Fibroblast of upper back skin (primary cell): ENCODE measurements around the gene DLST.
A peak's percentile ranks its signal among the peaks of the same experiment; 100 is the strongest.

ENCODE experiments used
- DNase-seq: peaks from one replicate; pipeline ENCODE4 v3.0.0-alpha.2; 2013

DLST gene

DNA sequence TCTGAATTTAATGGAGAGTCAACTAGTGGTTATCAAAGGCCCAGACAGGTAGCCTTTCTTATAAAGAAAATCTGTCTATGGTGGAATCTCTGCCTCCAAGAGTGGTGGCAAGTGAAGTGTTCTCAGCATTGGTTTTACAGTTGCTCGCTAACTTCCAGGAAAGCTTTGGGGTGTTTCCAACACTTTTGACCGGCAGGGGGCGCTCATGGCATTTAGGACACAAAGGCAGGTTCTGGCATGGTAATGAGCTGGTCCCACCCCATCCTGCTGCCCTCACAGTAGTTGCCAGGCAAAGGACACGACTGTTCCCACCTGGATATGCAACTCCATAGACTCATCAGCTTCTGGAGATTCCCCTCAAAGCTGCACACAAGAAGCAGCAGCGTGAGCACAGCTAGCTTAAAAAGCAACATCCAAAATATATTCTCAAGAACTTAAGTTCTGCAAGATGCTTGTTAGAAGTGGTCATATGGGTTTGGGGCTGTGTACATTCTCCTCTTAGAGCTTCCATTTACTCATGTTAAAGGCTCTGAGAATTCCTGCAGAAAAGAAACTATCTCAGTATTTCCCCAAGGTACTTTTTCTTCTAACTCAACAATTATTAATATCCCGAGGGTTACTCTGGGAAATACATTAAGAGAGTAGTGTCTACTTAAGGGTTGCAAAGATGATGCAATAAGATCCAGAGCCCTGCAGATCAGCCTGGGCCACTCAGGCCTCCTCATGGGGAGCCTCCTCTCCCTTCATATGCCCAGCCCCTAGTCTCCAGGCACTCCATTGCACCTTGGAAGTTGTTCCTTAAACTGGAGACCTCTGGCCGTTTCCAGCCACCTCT lies 20.6 kb upstream of the DLST start:
- DNase-seq = peak; percentile 88

DNA sequence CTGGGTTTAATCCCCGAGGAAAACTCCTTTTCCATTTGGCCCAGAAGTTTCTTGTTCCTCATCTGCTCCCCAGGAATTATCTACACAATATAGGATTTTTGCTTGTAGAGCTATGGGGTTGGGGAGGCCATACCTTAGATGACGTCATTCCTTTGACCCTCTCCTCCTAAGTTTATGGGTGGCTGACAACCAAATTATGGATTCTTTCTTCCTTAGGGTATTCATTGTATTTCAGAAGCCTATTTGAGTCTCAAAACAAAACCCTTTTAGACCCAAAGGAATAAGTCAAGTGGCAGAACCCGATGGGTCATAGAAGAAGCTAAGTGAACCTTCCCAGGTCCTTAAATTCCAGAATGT lies 20.0 kb upstream of the DLST start:
- DNase-seq = no peak

DNA sequence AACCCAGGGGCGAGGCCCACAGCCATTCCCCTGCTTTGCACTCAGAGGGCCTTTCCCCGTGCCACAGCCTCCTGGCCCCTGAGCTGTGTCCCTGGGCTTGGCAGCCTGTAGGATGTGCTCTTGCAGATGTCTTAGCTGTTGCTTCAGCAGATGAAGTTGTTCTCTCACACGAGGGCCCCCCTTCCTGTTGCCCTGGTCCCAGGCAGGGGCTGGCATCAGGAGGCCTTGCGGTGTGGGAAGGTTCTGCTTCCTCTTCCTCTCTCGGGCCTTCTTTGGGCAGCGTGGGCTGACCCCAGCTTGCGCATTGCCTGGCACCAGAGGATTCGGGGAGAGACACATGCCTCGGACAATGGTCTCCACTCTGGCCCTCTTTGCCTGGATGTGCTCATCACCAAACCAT lies 18.4 kb upstream of the DLST start:
- no peak for DNase-seq

DNA sequence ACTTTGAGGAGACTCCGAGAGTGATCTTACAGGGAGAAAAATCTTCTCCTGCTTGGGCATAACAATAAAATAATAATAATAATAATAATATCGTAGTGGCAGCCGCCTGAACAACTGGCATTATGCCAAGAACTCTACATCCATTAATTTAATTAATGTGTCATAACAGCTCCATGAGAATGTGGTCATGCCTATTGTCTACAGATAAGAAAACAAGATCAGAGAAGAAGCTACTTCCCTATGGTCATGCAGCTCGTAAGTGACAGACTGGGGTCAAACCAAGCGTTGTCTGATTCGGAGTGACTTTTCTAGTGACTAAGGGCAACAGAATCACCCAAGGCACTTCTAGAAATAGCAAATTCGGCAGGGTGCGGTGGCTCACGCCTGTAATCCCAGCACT lies 17.5 kb upstream of the DLST start:
- DNase-seq = no peak

DNA sequence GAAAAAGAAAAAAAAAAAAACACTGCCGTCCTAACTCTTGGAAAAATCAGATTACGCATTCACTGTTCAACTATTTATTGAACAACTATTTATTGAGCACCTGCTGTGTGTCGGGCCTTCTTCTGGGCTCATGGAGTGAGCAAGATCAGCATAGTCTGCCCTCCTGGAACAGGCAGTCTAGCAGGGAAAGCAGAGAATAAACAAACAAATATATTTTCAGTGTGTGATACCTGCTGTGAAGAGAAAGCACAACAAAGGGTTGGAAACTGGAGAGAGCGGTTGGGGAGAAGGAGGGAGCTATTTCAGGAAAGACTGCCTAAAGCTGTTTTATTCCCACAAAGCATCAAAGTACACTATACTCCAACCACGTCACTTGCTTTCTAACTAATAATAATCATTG lies 16.6 kb upstream of the DLST start:
- no peak for DNase-seq

DNA sequence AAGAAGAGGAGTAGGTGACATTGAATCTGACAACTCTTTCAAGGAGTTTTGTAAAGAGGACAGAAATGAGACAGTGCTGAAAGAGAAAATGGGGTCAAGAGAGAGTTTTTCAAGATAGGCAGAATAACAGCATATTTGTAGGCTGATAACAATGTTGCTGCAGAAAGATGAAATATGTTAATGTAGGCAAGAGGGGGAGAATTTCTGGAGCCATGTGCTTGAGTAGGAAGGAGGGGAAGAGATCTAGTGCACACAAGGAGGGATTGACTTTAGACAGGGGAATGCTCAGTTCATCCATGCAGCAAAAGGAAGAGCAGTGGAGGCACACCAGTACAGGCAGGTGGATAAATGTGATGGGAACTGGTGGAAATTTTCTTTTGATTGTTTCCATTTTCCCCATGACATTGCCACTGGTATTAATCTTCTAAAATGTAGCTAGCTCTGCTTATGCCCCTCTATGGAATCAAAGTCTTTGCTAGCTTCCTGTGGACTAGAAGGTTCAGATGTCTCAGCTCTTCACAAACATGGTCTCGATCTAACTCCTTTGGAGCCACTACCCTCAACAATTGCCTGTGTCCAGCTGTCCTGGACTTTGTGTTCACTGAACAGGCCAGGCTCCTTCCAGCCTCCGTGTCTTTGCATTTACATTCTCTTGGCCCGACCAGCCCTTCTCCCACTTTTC lies 14.9 kb upstream of the DLST start:
- DNase-seq = no peak

DNA sequence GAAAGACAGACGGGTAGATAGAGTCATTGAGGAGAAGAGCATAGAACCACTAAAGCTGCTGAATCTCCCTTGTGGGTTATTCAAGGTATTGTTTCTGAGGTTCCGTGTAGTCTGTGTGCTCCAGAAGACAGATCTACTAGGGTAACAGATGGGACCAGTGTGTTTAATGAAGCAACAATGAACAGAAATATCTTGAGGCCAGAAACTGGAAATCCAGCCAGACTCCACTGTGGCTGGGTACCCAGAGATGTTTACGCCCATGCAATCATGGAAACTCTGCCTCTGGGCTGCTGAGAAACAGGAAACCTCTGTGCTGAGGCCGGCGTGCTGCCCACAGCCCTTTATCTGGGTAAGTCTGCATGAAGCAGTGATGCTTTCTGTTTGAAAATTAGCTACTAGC lies 14.0 kb upstream of the DLST start:
- DNase-seq = no peak

DNA sequence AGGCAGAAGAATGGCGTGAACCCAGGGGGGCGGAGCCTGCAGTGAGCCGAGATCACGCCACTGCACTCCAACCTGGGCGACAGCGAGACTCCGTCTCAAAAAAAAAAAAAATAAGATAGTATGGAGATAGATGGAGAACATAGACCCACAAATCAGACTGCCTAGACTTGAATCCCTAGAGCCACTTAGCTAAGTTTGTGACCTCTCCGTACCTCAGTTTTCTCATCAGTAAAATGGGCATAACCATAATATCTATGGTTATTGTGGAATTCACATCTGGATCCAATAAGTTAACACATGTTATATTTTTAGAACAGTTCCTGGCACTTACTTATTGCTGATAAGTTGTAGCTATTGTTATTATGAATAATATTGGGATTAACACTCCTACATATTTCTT lies 13.0 kb upstream of the DLST start:
- DNase-seq = no peak

DNA sequence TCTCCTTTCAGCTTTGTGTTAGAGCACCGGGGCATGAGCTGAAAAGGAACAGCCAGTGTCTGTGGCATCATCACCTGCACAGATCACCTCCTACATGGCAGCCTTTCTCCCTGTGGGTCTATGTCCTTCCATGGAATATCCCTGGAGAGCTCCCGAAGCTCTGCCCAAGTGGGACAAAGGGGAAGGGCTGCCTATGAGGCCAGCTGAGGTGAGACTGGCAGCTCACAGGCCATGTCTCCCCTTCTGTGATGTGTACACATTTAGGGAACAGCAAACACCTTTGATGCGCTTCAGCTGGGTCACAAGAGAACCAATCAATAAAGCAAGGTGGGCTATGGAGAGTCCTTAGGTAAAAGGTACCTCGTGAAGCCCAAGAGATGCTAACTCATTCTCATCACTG lies 9.9 kb upstream of the DLST start:
- no peak for DNase-seq

DNA sequence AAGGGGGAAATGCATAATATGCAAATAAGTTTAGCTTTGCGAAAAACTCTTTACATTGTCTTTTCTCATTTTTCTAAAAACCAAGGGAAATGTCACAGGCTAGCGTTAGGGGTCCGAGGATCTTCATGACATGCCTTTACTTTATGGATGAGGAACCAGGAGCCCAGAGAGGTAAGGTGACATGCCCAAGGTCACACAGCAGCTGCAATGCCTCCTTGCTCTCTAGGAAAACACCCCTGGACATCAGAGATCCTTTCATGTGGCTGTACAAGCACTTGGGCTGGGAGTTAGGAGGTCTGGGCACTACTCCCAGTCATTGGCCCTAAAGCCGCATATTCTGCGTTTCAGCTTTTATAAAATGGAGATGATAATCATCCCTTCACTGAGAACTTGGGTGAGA lies 6.5 kb upstream of the DLST start:
- DNase-seq = no peak

DNA sequence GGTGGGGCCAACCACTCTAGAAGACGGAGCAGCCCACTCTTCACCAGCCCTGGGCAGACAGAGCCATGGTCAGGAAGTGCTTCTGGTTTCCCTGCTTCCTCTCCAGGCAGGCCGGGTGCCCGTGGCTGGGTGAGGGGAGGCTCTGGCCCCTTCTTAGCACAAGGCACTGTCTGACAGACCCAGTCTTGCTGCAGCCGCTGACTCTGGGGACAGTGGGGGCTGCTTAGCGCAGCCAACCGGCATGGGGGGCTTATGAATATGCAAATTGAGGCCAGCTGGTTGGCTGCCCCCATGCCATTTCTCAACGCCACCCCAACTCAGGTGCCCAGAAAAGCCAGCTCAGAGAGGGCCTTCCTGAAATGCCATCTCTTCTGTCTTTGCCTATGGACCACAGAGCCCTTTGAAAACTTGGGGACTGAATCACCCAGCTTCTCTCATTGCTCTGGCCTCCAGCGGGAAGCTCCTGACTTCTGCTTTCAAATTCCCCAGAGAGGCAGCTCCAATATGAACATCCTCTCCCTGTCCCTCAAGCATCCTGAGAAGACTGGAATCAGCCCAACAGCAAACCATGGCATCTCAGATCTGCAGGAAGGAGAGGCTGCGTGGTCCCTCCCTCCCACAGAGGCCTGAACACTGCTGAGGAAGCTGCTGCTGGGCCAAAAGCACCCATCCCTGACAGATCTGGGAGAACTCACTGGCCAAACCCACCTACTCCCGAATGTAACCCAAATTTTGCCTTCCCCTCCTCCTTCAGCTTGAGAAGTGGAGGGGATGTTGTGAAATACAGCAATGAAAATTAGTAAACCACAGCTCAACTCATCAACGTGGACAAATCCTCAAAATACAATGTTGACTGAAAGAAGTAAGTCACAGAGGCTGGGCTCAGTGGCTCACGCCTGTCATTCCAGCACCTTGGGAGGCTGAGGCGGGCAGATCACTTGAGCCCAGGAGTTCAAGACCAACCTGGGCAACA lies 5.5 kb upstream of the DLST start, which contains the start of gene PROX2:
PROX2 (minus strand) TSS at position 205 of the 973 bp plus-strand sequence. CDS start 12,311 bp downstream, outside the sequence.
- DNase-seq = peak; percentile 53

DNA sequence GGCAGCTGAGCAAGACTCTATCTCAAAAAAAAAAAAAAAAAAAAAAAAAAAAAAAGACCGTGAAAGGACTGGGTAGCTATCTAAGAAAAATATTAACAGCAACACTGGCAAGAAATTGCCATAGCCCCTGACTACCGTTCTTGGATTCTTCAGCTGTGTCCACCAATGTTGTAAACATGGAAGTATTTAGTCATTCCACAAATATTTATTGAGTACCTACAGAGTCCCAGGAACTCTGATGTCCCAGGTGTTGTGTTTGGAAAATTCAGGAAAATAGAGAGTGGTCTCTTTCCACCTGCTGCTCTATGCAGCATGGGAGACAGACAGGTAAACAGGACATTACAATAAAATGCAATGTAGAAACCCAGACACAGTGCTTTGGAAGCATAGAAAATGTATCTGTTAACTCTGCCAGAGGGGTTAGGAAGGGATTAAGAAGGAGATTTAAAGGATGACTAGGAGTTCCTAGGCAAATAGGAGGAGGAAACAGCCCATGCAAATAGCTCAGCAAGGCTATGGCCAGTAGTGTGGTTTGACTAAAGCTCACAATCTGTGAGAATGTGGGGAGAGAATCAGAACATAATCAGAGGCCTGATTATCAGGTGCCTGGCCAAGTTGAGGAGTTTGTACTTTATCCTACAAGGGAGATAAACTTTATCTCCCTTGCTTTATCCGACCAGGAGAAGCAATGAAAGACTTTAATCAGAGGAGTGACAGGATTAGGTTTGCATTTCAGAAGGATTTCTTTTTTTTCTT lies 2.1 kb upstream of the DLST start:
- DNase-seq = no peak

DNA sequence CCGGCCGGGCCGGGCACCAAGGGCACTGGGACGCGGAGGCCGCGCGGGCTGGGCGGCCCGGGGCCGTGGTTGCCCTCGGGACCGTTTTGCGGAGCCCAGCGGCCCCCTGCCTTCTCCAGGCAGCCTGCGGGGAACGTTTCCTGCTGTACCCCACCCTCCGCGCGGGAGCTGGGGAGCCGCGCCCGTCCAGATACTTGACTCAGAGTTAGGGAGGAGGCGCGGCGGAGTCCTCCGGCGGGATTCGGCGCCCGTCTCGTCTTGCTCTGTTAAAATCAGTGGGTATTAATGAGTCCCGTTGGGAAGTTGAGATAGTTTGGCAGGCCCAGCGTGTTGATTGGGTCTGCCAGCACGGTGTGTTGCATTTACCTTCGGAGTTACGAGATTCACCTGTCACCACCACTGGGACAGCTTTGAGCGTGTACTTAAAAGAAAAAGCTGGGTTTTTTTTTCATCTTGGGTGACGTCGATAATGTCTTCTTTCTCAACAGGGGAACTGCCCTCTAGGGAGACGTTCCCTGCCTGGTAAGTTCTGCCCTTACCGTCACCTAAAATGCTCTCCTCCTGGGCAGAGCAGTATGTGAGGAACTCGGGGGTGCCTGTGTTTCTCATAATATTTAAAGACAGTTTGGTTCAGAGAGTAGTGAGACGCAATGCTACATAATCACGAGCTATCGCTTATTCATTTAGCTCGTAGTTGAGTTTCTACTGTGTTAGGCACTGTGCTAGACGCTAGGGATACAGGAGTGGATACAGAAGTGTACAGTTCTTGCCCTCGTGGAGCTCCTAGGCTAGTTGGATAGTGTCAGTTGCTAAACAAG lies 596 bp downstream of the DLST start:
- no peak for DNase-seq

DNA sequence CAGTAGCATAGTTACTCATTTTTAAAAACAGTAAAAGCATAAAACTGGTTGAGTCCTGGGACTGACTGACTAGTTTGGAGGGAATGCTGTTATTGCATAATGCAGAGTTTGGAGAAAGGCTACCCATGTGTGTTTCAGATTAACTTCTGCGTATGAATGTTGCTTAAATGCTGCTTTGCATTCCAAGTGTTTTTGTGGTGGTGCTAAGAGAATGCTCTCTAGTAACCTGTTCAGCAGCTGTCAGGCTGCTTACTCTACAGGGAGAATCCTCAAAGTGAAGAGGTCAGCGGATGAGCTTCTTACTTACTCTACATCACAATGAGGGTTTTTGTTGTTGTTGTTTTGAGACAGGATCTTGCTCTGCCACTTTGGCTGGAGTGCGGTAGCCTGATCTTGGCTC lies 4.3 kb downstream of the DLST start:
- peak; percentile 96 for DNase-seq

DNA sequence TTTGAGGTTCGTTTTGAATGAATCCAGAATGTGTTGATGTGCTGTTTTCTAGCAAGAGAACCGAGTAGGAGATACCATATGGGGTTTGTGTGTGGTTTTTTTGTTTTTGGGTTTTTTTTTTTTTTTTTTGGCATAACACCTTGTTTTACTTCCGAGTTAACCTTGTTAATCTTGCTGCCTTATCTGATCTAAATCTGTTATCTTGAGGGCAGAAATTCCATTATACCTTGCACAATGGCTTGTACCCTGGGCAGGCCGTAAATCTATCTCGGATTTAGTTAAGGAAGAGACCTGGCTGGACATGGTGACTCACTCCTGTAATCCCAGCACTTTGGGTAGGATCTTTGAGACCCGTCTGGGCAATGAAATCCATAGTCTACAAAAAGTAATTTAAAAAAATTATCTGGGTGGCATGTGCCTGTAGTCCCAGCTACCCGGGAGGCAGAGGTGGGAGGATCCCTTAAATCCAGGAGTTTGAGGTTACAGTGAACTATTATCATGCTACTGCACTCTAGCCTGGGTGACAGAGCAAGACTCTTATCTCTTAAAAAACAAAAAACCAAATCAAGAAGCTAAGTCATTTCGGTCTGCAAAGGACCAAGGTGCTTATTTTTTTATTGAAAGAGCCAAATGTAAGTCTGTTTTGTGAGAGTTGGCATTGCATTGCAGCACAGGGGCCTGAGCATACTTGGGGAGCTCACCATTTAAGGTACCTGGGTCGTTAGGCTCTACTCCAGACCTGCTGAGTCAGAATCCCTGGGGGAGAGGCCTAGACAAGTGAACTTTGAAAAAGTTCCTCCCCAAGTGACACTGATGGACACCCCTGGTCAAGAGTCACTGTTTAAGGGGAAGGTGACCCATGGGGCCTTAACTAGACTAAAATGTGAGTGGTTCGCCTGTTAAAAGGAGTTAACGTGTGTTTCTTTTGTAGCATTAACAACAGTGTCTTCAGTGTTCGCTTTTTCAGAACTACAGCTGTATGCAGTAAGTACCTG lies 6.7 kb downstream of the DLST start:
- peak; percentile 44 for DNase-seq

DNA sequence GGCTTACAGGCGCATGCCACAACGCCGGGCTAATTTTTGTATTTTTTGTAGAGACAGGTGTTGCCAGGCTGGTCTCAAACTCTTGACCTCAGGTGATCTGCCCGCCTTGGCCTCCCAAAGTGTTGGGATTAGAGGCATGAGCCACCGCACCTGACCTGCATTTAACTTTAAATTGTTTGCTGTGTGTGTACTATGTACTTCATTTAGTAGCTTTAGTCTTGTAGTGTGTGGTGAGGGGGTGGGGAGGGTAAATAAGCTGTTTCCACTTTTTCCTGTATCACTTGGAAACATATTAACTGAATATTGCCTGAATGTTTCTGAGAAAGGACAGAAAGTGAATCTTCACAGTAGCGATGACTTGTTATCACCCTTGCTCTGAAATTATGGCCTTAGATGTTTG lies 8.5 kb downstream of the DLST start:
- no peak for DNase-seq

DNA sequence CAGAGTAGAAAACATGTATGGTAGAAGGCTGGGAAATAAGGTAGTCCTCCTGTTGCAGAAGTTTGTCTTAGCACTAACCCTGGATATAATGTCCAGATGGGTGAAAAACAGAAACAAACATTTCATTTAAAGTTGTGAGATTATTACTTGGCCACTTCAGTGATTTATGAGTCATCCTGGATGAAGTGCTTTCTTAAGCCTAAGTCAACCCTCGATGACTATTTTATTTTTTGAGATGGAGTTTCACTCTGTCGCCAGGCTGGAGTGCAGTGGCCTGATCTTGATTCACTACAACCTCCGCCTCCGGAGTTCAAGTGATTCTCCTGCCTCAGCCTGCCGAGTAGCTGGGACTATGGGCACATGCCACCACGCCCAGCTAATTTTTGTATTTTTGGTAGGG lies 10.2 kb downstream of the DLST start:
- no peak for DNase-seq

DNA sequence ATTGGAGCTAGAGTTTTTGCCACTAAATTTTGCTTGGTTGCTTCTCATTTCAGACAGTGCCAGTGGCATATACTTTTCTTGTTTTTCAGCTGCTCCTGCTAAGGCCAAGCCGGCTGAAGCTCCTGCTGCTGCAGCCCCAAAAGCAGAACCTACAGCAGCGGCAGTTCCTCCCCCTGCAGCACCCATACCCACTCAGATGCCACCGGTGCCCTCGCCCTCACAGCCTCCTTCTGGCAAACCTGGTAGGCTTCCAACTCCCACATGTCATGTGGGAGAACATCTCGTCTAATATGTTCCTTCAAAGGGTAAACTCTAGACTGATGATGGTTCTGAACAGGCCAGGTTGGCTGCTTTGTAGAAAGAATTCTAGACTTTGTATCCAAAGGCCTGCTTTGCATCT lies 11.0 kb downstream of the DLST start:
- DNase-seq = no peak

DNA sequence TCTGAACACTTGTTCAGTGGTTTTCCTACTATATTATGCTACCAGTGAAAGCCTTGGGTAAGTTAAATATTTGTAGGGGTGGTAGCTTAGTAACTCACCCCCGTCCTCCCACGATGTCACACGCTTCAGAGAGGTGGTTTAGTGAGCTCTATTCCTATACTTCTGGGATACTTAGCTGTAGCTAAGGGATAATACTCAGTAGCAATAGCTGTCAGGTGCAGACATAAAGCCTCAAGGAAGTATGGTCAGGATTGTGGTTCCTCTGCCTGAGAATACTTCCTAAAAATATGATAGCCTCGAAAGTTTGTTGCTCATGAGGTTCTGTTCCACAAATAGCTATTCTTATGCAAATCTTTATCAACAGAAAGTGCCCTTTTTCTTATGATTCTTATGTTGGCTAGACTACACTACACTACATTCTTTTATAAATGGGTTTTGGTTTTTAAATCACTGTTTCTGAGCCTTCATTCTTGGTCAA lies 11.9 kb downstream of the DLST start:
- DNase-seq = no peak

DNA sequence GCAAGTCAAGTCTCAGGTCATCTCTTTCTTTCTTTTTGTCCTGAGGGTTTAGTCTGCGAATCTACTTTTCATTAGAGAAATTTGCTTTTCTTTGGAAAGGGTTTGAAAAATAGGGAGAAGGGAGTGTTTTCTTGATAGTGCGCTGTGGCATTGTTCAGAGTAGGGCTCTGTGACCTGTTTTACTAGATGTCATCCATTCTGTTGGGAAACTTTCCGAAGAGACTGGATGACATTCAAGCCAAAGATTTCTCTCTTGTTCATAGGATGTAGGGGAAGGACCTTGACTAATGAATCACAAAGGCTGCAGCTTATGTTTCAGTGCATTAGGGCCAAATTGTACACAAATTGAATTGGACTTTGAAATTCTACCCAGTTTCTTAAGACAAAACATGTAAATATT lies 14.7 kb downstream of the DLST start:
- DNase-seq = no peak
